BJ (cell line): ENCODE data around the gene PTPRZ1. TPM values are rescaled to one million over a fixed set of nuclear protein-coding genes. Genes with fewer than 3 reads are reported as not detected.

Experiments used
- CTCF ChIA-PET: fragments of 350-600 bp; formaldehyde crosslinking; extraction: SDS; loops from one replicate; lab custom pipeline; 2021; ENCODE audit warnings: antibody characterized with exemption, inconsistent platforms; lab: Yijun Ruan, JAX
- POLR2A ChIA-PET: fragments of 300-600 bp; sonication (Branson Sonifier 250); formaldehyde crosslinking; extraction: SDS; loops from one replicate; lab custom pipeline; 2021; ENCODE audit warnings: antibody characterized with exemption; lab: Charles Lee
- DNase-seq: peaks from one replicate; pipeline ENCODE4 v3.0.0-alpha.2; 2011; ENCODE audit warnings: low read depth
- H3K27me3 ChIP-seq: 2 replicates; pipeline ENCODE4 v1.6.0; 2011; ENCODE audit warnings: low read length; ENCODE audit not compliant: control insufficient read depth, insufficient read depth
- H3K36me3 ChIP-seq: 2 replicates; pipeline ENCODE4 v1.5.1; 2011; ENCODE audit warnings: low read length; ENCODE audit not compliant: control insufficient read depth, insufficient read depth
- H3K4me3 ChIP-seq: 2 replicates; pipeline ENCODE4 v1.5.1; 2011; ENCODE audit warnings: low read depth, mild to moderate bottlenecking, control low read depth, low read length
- polyA plus RNA-seq: library from polyadenylated mRNA; depleted of rRNA; stranded (reverse); fragments of >200 nt; gene quantifications from 2 replicates; pipeline ENCODE4 v1.2.3, GENCODE V29; 2011
- TF ChIP-seq, protein P1 (sequence below): IDR thresholded peaks from 2 replicates; pipeline ENCODE4 v1.5.1; 2011; ENCODE audit warnings: low read depth, mild to moderate bottlenecking, control low read depth, inconsistent platforms, low read length, moderate library complexity; ENCODE audit not compliant: insufficient read depth

PTPRZ1 gene
- polyA plus RNA-seq, 1 experiment, result not detected

DNA sequence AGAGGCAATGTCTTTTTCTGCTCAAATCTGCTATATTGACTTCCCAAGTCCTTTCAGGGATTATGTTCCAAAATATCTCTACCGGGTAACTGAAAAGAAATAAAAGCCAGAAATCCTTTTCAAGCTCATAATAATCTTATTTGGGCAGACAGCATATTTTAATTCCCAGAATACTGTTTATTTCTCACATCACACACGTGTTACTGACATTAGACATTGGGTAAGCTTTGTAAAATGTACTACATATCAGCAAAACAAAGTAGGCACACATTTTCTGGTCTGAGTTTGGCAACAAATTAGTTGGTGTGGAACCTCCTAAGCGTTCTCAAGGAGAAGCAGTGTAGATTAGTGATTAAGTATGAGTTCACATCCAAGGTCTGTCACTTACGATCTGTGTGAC lies 10.4 kb upstream of the PTPRZ1 start:
- Histone ChIP-seq H3K36me3 (no peaks in the 10 kb centered on the region), H3K4me3 (no peak overlapping the region), H3K27me3 (no peaks in the 10 kb centered on the region)
- ChIA-PET POLR2A (no interaction called here), CTCF (no interaction called here)
- TF ChIP-seq, protein P1, sequence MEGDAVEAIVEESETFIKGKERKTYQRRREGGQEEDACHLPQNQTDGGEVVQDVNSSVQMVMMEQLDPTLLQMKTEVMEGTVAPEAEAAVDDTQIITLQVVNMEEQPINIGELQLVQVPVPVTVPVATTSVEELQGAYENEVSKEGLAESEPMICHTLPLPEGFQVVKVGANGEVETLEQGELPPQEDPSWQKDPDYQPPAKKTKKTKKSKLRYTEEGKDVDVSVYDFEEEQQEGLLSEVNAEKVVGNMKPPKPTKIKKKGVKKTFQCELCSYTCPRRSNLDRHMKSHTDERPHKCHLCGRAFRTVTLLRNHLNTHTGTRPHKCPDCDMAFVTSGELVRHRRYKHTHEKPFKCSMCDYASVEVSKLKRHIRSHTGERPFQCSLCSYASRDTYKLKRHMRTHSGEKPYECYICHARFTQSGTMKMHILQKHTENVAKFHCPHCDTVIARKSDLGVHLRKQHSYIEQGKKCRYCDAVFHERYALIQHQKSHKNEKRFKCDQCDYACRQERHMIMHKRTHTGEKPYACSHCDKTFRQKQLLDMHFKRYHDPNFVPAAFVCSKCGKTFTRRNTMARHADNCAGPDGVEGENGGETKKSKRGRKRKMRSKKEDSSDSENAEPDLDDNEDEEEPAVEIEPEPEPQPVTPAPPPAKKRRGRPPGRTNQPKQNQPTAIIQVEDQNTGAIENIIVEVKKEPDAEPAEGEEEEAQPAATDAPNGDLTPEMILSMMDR, result no peak
- DNase-seq, result no peak

DNA sequence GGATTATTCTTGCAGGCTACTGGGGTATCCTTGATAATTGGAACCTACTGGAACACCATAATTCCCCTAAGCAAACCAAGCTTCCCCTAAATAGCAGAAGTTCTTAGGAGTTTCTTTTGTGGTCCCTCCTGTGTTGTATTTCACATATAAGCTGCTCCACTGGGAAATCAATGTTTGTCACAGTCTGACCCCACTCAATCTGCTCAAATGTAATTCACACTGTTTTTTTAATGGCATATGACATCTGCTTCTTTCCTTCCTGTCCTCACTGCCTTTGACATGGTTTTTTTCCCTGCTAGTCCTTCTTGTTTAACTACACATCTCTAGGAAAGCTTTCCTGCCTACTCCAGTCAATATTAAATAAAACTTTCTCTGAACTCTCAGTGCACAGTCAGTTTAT lies 1.8 kb upstream of the PTPRZ1 start:
- no peak for DNase-seq
- H3K27me3 ChIP-seq, result peaks cover 22% of the 10 kb centered on the region
- ChIA-PET CTCF (interaction anchor here (0.6 kb wide), 1 partner anchor 127 kb away, joined by 3 read pairs; no protein-coding TSS in a partner anchor), POLR2A (no interaction called here)
- TF ChIP-seq, protein P1, result no peak
- no peak overlapping the region for H3K4me3 ChIP-seq
- no peaks in the 10 kb centered on the region for H3K36me3 ChIP-seq

DNA sequence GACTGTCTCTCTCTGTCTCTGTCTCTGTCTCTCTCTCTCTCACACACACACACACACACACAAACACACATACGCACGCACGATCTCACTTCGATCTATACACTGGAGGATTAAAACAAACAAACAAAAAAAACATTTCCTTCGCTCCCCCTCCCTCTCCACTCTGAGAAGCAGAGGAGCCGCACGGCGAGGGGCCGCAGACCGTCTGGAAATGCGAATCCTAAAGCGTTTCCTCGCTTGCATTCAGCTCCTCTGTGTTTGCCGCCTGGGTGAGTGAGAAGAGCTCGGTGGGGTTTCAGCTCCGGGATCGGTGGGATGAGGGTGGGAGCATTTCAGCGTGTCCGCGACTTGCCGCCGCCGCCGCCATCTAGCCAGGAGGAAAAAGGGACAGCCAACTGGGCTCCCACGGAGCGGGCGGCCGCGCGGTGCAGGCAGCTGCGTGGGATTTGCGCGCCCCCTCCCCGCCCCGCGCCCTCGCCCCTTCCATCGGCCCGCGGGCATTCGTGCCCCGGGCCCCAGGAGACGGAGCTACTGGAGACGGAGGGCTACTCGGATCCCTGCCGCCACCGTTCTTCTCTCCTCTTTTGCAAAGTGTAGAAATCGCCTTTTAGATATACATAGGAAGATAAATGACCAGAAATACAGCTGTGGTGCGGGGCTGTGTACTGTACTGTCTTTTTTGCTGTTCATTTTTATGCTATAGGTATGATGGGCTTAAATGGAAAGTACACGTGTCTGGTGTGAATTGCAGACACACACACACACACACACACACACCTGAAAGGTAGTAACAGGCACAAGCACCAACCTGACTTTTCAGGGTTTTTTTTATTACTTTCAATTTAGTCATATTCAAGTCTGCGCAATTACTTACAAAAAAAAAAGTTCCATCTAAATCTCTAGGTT lies 581 bp downstream of the PTPRZ1 start:
- TF ChIP-seq, protein P1, result no peak
- Histone ChIP-seq H3K4me3 (peak overlapping the region; percentile 39), H3K36me3 (no peaks in the 10 kb centered on the region), H3K27me3 (peaks cover 22% of the 10 kb centered on the region)
- no peak for DNase-seq
- CTCF ChIA-PET, result interaction anchor here (0.6 to 0.9 kb wide), 2 partner anchors 17 to 121 kb away, joined by 3 to 5 read pairs; no protein-coding TSS in a partner anchor
- POLR2A ChIA-PET, result no interaction called here

DNA sequence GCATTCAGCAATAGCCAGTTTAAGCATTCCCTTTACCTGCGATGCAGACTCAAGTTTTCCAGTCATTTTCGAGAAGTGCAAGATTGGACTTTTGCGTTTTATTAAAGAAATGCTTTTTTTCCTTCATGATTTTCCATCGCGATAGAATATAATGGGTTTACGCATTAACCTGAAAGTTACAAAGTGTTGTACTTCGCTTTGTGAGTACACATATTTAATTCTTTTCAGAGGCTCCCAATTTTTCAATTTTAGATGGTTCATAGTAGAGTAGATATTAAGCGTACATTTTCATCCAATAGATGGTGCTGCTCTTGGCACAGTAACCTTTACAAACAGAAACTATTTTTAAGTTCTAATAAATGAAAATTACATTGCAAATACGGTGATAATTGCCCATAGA lies 1.3 kb downstream of the PTPRZ1 start:
- CTCF ChIA-PET, result no interaction called here
- Histone ChIP-seq H3K27me3 (peaks cover 22% of the 10 kb centered on the region), H3K36me3 (no peaks in the 10 kb centered on the region), H3K4me3 (no peak overlapping the region)
- no peak for DNase-seq
- TF ChIP-seq, protein P1, result no peak
- POLR2A ChIA-PET, result no interaction called here

DNA sequence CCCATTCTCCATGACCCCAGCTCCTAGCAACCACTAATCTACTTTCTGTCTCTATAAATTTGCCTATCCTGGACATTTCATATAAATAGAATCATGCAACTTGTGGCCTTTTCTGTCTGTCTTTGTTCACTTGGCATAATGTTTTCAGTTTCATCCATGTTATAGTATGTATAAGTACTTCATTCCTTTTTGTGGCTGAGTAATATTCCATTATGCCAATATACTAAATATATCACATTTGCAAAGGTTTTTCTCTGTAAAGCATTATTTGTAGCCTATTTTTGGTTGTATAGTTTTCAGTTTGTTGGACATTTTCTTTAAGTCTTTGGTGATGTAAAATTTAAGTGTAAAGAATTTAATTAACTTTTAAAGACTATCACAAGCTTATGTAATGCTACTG lies 2.2 kb downstream of the PTPRZ1 start:
- ChIA-PET CTCF (no interaction called here), POLR2A (no interaction called here)
- Histone ChIP-seq H3K4me3 (no peak overlapping the region), H3K27me3 (peaks cover 22% of the 10 kb centered on the region), H3K36me3 (no peaks in the 10 kb centered on the region)
- TF ChIP-seq, protein P1, result no peak
- DNase-seq, result no peak
